ENCODE data around the gene RPS19BP1. TPM values are rescaled to one million over a fixed set of nuclear protein-coding genes. Genes with fewer than 3 reads are reported as not detected.

RPS19BP1 gene
- total RNA-seq, 1 donor from 2014 or later: 72.1 TPM

DNA sequence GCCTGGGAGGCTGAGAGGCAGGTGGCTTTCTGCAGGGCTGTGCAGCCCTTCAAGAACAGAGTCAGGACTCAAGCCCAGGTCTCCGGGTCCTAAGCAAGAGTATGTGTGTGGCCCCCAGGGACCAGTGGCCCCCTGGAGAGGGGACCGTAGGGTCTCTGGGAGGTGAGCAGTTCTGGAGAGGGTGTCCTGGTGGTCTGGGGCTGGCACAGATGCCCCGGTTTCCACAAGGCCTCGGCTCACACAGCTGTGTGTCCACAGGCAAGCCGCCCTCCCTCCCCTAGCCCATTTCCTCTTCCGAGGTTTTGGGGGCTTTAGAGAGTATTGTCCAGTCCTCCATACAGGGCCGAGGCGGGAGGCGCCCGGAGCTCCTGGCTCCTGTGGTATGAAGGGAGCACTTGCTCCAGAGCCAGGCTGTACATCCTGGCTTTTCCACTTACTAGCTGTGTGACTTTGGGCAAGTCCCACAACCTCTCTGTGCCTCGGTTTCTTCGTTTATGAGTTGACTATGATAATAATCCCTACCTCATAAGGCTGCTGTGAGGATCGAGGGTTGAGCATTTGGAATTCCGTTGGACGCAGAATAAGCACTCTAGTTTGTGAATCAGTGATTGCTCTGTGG lies 3.4 kb upstream of the RPS19BP1 start:
- Histone ChIP-seq H3K4me3 (ENCODE audit: low read depth, low read length) (no peak overlapping the region), H3K36me3 (ENCODE audit: control insufficient read depth, insufficient read depth, low read length) (no peaks in the 10 kb centered on the region), H3K27me3 (ENCODE audit: control insufficient read depth, insufficient read depth, low read length) (no peaks in the 10 kb centered on the region)
- TF ChIP-seq, protein P1, sequence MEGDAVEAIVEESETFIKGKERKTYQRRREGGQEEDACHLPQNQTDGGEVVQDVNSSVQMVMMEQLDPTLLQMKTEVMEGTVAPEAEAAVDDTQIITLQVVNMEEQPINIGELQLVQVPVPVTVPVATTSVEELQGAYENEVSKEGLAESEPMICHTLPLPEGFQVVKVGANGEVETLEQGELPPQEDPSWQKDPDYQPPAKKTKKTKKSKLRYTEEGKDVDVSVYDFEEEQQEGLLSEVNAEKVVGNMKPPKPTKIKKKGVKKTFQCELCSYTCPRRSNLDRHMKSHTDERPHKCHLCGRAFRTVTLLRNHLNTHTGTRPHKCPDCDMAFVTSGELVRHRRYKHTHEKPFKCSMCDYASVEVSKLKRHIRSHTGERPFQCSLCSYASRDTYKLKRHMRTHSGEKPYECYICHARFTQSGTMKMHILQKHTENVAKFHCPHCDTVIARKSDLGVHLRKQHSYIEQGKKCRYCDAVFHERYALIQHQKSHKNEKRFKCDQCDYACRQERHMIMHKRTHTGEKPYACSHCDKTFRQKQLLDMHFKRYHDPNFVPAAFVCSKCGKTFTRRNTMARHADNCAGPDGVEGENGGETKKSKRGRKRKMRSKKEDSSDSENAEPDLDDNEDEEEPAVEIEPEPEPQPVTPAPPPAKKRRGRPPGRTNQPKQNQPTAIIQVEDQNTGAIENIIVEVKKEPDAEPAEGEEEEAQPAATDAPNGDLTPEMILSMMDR (IDR thresholded peaks at IDR 0.05; ENCODE audit: insufficient read depth, low read length, severe bottlenecking): no peak
- no peak for FAIRE-seq
- DNase-seq (ENCODE audit: low read depth): no peak

DNA sequence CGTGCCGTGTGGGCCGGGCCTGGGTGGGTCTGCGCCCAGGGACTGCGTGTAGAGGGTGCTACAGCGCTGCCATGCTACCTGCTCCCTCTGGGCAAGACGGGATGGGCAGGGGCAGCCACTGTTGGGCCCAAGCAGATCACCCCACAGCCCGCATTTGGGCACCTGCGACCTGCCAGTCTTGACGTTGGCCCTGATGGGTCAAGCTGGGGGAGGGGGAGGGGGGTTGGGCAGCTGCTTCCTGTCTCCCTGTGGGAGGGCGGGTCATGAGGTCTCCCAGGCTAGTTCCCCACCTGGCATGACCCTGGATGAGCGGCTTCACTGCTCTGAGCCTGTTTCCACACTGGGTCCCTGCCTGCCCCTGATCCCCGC lies 2.8 kb upstream of the RPS19BP1 start:
- Histone ChIP-seq H3K36me3 (ENCODE audit: control insufficient read depth, insufficient read depth, low read length) (no peaks in the 10 kb centered on the region), H3K4me3 (ENCODE audit: low read depth, low read length) (no peak overlapping the region), H3K27me3 (ENCODE audit: control insufficient read depth, insufficient read depth, low read length) (no peaks in the 10 kb centered on the region)
- DNase-seq (ENCODE audit: low read depth): no peak
- TF ChIP-seq, protein P1 (IDR thresholded peaks at IDR 0.05; ENCODE audit: insufficient read depth, low read length, severe bottlenecking): no peak
- no peak for FAIRE-seq

DNA sequence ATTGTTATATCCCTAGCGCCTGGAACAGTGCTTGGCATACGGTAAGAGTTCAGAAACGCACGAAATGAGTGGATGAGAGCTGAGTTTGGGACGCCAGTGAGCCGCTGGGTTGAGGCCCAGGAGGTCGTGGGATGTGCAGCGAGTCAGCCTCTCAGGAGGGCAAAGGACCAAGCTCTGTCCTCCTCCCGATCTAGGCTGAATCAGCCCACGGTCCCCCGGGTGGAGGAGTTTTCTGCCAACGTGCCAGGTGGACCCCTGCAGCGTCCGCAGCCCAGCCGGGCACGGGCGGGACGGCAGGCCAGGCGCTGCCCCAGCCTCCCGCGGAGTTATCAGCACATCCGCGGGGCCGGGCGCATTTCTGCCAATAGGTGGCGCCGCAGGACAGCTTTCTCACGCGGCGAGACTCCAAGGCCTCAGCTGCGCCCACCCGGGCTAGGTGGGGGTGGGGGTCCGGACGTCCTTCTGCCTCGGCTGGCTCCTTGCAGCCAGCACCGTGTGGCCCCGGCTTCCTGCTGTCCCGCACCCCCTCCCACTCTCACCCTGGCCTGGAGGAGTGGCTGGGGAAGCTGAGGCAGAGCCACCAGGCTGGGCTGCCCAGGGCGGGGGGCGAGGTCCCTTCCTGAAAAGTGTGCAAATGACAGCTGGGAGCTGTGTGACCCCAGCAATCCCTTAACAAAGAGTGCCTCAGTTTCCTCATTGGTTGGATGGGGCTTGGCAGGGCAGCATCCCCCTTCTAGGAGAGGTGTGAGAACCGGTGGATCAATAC lies 2.2 kb upstream of the RPS19BP1 start:
- no peak overlapping the region for H3K4me3 ChIP-seq (ENCODE audit: low read depth, low read length)
- DNase-seq (ENCODE audit: low read depth): no peak

DNA sequence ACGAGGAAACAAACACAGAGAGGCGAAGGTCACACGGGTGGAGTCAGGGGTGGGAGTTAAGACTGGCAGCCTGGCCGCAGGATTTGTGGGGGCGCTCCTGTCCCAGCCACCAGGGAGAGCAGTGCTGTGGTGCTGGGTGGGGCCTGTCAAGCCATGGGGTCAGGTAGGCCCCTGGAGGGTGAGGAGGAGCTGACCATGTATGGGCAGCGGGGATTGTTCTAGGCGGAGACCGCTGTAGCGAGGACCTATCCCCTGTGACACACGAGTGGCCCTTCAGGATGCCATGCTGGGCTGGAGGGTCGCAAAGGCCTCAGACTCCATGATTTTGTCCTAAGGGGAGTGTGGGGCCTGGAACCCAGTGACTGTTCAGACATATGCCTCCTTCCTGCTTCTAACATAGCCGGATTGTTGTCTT lies 1.6 kb upstream of the RPS19BP1 start:
- Histone ChIP-seq H3K4me3 (ENCODE audit: low read depth, low read length) (no peak overlapping the region), H3K36me3 (ENCODE audit: control insufficient read depth, insufficient read depth, low read length) (peaks cover 8% of the 10 kb centered on the region), H3K27me3 (ENCODE audit: control insufficient read depth, insufficient read depth, low read length) (no peaks in the 10 kb centered on the region)
- no peak for FAIRE-seq
- TF ChIP-seq, protein P1 (IDR thresholded peaks at IDR 0.05; ENCODE audit: insufficient read depth, low read length, severe bottlenecking): no peak
- DNase-seq (ENCODE audit: low read depth): no peak

More for the DNA sequence above, 2.2 kb upstream of the RPS19BP1 start:
- TF ChIP-seq, protein P1 (IDR thresholded peaks at IDR 0.05; ENCODE audit: insufficient read depth, low read length, severe bottlenecking): peak; percentile 96
- no peaks in the 10 kb centered on the region for H3K27me3 ChIP-seq (ENCODE audit: control insufficient read depth, insufficient read depth, low read length)
- FAIRE-seq: peak; percentile 68
- peaks cover 3% of the 10 kb centered on the region for H3K36me3 ChIP-seq (ENCODE audit: control insufficient read depth, insufficient read depth, low read length)

DNA sequence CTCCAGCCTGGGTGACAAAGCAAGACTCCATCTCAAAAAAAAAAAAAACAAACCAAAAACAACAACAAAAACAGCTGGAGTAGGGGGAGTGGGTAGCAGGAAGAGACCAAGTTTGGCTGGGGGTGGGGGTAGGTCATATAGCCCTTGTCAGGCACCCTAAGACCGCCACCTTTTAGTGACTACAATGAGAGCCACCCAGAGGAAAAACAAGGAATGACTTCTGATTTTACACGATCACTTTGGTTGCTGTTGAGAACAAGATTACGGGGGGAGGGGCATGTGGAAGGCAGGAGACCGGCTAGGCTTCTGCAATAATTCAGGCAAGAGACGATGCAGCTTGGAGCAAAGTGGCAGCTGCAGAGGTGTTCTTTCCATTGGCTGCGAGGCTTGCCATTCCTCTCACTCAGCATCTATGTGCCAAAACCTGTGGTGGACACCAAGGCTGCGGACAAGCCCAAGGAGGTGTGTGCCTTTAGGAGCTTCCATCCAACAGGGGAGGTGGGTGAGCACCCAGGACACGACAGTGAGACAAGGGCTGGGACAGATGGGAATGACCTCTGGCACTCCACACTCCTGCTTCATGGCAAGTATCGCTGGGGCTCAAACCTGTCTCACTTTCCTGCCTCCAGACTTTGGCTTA lies 1.7 kb downstream of the RPS19BP1 start:
- no peak for FAIRE-seq
- TF ChIP-seq, protein P1 (IDR thresholded peaks at IDR 0.05; ENCODE audit: insufficient read depth, low read length, severe bottlenecking): peak; percentile 29
- H3K36me3 ChIP-seq (ENCODE audit: control insufficient read depth, insufficient read depth, low read length): peaks cover 11% of the 10 kb centered on the region
- DNase-seq (ENCODE audit: low read depth): peak; percentile 47
- no peak overlapping the region for H3K4me3 ChIP-seq (ENCODE audit: low read depth, low read length)
- H3K27me3 ChIP-seq (ENCODE audit: control insufficient read depth, insufficient read depth, low read length): no peaks in the 10 kb centered on the region

All from bronchial epithelial cell (primary cell).